HEK293 (cell line): ENCODE results near the gene FERMT1.
"Not testable (repeated sequence)": the region's sequence is repeated elsewhere in the genome, so short reads cannot be mapped to it uniquely, and the experiment has no call there.

Source experiments
- CTCF ChIA-PET: fragments of 350-600 bp; formaldehyde crosslinking; extraction: SDS; loops from one replicate; lab custom pipeline; 2021; ENCODE audit warnings: antibody characterized with exemption; lab: Yijun Ruan, JAX
- POLR2A ChIA-PET: fragments of 300-600 bp; formaldehyde crosslinking; extraction: SDS; loops from one replicate; lab custom pipeline; 2020; ENCODE audit warnings: antibody characterized with exemption, inconsistent platforms; lab: Yijun Ruan, JAX
- H3K27ac ChIP-seq: fragments of 200-500 bp; sonication (Bioruptor generic); 2 replicates; pipeline ENCODE4 v1.5.1; 2014; ENCODE audit warnings: low read depth, low read length, control low read depth, inconsistent platforms; ENCODE audit errors: extremely low read depth
- H3K36me3 ChIP-seq, 2 experiments: fragments of 200-500 bp in 1 of 2; sonication (Bioruptor generic) in 1 of 2; 1 replicate in 1 of 2; 2 replicates in 1 of 2; pipeline ENCODE4 v1.5.1; 2014 to 2017; ENCODE audit warnings: inconsistent platforms in 2 of 2, low read length in 2 of 2; ENCODE audit not compliant: control insufficient read depth in 2 of 2, insufficient read depth in 1 of 2
- H3K4me1 ChIP-seq: fragments of 200-500 bp; sonication (Bioruptor generic); 2 replicates; pipeline ENCODE4 v1.5.1; 2014; ENCODE audit warnings: mild to moderate bottlenecking, low read length, inconsistent platforms; ENCODE audit not compliant: control insufficient read depth, insufficient read depth
- H3K4me3 ChIP-seq: 2 replicates; pipeline ENCODE4 v1.5.1; 2011; ENCODE audit warnings: low read depth, mild to moderate bottlenecking, control low read depth, low read length, moderate library complexity
- H3K9me3 ChIP-seq: fragments of 200-500 bp; sonication (Bioruptor generic); 2 replicates; pipeline ENCODE4 v1.5.1; 2014; ENCODE audit warnings: low read depth, low read length, inconsistent platforms; ENCODE audit not compliant: control insufficient read depth, insufficient read depth
- EGR2 ChIP-seq: fragments of 450-650 bp; formaldehyde crosslinking; IDR thresholded peaks from 2 replicates; pipeline ENCODE4 v1.5.1; 2016; ENCODE audit warnings: low read depth, missing biosample characterization, missing genetic modification characterization
- GLI2 ChIP-seq: fragments of 450-650 bp; formaldehyde crosslinking; IDR thresholded peaks from 2 replicates; pipeline ENCODE4; 2017; ENCODE audit warnings: missing biosample characterization, missing genetic modification characterization, low read depth, borderline replicate concordance
- KLF16 ChIP-seq: fragments of 450-650 bp; formaldehyde crosslinking; IDR thresholded peaks from 2 replicates; pipeline ENCODE4 v1.5.1; 2017; ENCODE audit warnings: missing biosample characterization, missing genetic modification characterization
- PATZ1 ChIP-seq: fragments of 450-650 bp; formaldehyde crosslinking; IDR thresholded peaks from 2 replicates; pipeline ENCODE4 v1.5.1; 2016; ENCODE audit warnings: missing biosample characterization, missing genetic modification characterization
- PRDM1 ChIP-seq: fragments of 450-650 bp; formaldehyde crosslinking; IDR thresholded peaks from 2 replicates; pipeline ENCODE4; 2016; ENCODE audit warnings: missing biosample characterization, missing genetic modification characterization
- PRDM10 ChIP-seq: fragments of 450-650 bp; formaldehyde crosslinking; IDR thresholded peaks from 2 replicates; pipeline ENCODE4 v1.5.1; 2016; ENCODE audit warnings: missing biosample characterization, missing genetic modification characterization
- REST ChIP-seq: fragments of 450-650 bp; formaldehyde crosslinking; IDR thresholded peaks from 2 replicates; pipeline ENCODE4 v1.5.1; 2016; ENCODE audit warnings: missing biosample characterization, missing genetic modification characterization
- WT1 ChIP-seq: fragments of 450-650 bp; formaldehyde crosslinking; IDR thresholded peaks from 2 replicates; pipeline ENCODE4 v1.5.1; 2016; ENCODE audit warnings: missing biosample characterization, missing genetic modification characterization
- ZBTB17 ChIP-seq: fragments of 450-650 bp; formaldehyde crosslinking; IDR thresholded peaks from 2 replicates; pipeline ENCODE4 v1.5.1; 2016; ENCODE audit warnings: missing biosample characterization, missing genetic modification characterization
- ZNF169 ChIP-seq: fragments of 450-650 bp; formaldehyde crosslinking; IDR thresholded peaks from 2 replicates; pipeline ENCODE4 v1.5.1; 2016; ENCODE audit warnings: missing biosample characterization, missing genetic modification characterization
- ZNF26 ChIP-seq: fragments of 450-650 bp; formaldehyde crosslinking; IDR thresholded peaks from 2 replicates; pipeline ENCODE4 v1.5.1; 2016; ENCODE audit warnings: missing biosample characterization, missing genetic modification characterization
- ZNF280D ChIP-seq: fragments of 450-650 bp; formaldehyde crosslinking; IDR thresholded peaks from 2 replicates; pipeline ENCODE4 v1.5.1; 2016; ENCODE audit warnings: missing biosample characterization, missing genetic modification characterization
- ZNF366 ChIP-seq: fragments of 450-650 bp; formaldehyde crosslinking; conservative IDR thresholded peaks from 2 replicates; pipeline ENCODE4 v1.5.1; 2016; ENCODE audit warnings: missing biosample characterization, missing genetic modification characterization
- ZNF37A ChIP-seq: fragments of 450-650 bp; IDR thresholded peaks from 2 replicates; pipeline ENCODE4 v1.5.1; 2018; ENCODE audit warnings: missing biosample characterization, missing genetic modification characterization
- ZNF473 ChIP-seq: fragments of 450-650 bp; formaldehyde crosslinking; IDR thresholded peaks from 2 replicates; pipeline ENCODE4 v1.5.1; 2017; ENCODE audit warnings: missing biosample characterization, missing genetic modification characterization
- ZNF621 ChIP-seq: fragments of 450-650 bp; formaldehyde crosslinking; IDR thresholded peaks from 2 replicates; pipeline ENCODE4 v1.5.1; 2017; ENCODE audit warnings: missing biosample characterization, missing genetic modification characterization
- ZNF768 ChIP-seq: fragments of 450-650 bp; formaldehyde crosslinking; IDR thresholded peaks from 2 replicates; pipeline ENCODE4 v1.5.1; 2018; ENCODE audit warnings: missing biosample characterization, mild to moderate bottlenecking, missing genetic modification characterization
- ZNF843 ChIP-seq: fragments of 450-650 bp; formaldehyde crosslinking; IDR thresholded peaks from 2 replicates; pipeline ENCODE4 v1.5.1; 2016; ENCODE audit warnings: missing biosample characterization, missing genetic modification characterization
- ZSCAN30 ChIP-seq: fragments of 450-650 bp; IDR thresholded peaks from 2 replicates; pipeline ENCODE4 v1.5.1; 2018; ENCODE audit warnings: missing biosample characterization, mild to moderate bottlenecking, missing genetic modification characterization, moderate library complexity

Gene FERMT1

GRCh38 chr20:6054689-6055051 lies 68.2 kb downstream of the FERMT1 start:
- CTCF ChIA-PET, result interaction anchor here (0.5 kb wide), 1 partner anchor 68 kb away, joined by 4 read pairs; the partner anchor contains the start of gene FERMT1
- H3K4me3 ChIP-seq, H3K36me3 ChIP-seq, H3K9me3 ChIP-seq, H3K27ac ChIP-seq: not testable (repeated sequence)
- POLR2A ChIA-PET, result interaction anchor here (0.6 to 1.3 kb wide), 2 partner anchors 8 to 68 kb away, joined by 4 to 6 read pairs; no protein-coding TSS in a partner anchor
- H3K4me1 ChIP-seq, result peaks cover 14% of the 10 kb centered on the region
- peak; percentile 6 for TF ChIP-seq PRDM10

GRCh38 chr20:6053776-6054688 lies 68.8 kb downstream of the FERMT1 start, which contains the start of gene LRRN4:
Gene LRRN4, minus strand, starts transcription at chr20:6054060. Its CDS starts 1,261 bp downstream, at chr20:6052799.
- CTCF ChIA-PET, result interaction anchor here (0.8 kb wide), 1 partner anchor 72 kb away, joined by 3 read pairs; no protein-coding TSS in a partner anchor
- POLR2A ChIA-PET, result interaction anchor here (0.6 to 1.3 kb wide), 2 partner anchors 9 to 68 kb away, joined by 4 to 6 read pairs; no protein-coding TSS in a partner anchor
- H3K27ac ChIP-seq, result no peak within 1 kb of the TSS
- TF ChIP-seq PRDM1 (tag by site-specific recombination), result 0 out of 2 replicates have a peak, but pooled peaks have one; percentile 46
- TF ChIP-seq WT1, result peak; percentile 41; the same call in 1 of the 2 replicates
- TF ChIP-seq REST (tag by site-specific recombination), result peak; percentile 70
- TF ChIP-seq KLF16 (tag by site-specific recombination), result no peak
- no peak for TF ChIP-seq ZNF37A
- no peak for TF ChIP-seq ZNF843 (tag by site-specific recombination)
- no peak for TF ChIP-seq ZNF26
- no peak for TF ChIP-seq ZSCAN30 (tag by site-specific recombination)
- no peak for TF ChIP-seq ZNF621
- TF ChIP-seq GLI2, result no peak
- TF ChIP-seq PATZ1, result no peak
- TF ChIP-seq ZNF768 (tag by site-specific recombination), result no peak
- TF ChIP-seq ZNF280D (tag by site-specific recombination), result no peak
- no peak for TF ChIP-seq ZNF169 (tag by site-specific recombination)
- TF ChIP-seq ZBTB17, result peak; percentile 41; the same call in 1 of the 2 replicates
- TF ChIP-seq EGR2 (tag by site-specific recombination), result no peak
- TF ChIP-seq ZNF366 (tag by site-specific recombination), result 0 out of 2 replicates have a peak, but pooled peaks have one; percentile 27
- no peak for TF ChIP-seq ZNF473 (tag by site-specific recombination)

More at GRCh38 chr20:6053776-6054688, 68.8 kb downstream of the FERMT1 start, which contains the start of gene LRRN4:
- H3K4me3 ChIP-seq, result no peak within 1 kb of the TSS
- peaks cover 12% of the 10 kb centered on the region for H3K4me1 ChIP-seq
- no peaks in the 10 kb centered on the region for H3K36me3 ChIP-seq
- H3K9me3 ChIP-seq, result no peaks in the 10 kb centered on the region
